Measurements from ENCODE around the gene TXLNB. TPM values are rescaled to one million over a fixed set of nuclear protein-coding genes. Genes with fewer than 3 reads are reported as not detected.

Gene TXLNB
- total RNA-seq, 1 experiment from 2014 or later, result 0.22 TPM

DNA sequence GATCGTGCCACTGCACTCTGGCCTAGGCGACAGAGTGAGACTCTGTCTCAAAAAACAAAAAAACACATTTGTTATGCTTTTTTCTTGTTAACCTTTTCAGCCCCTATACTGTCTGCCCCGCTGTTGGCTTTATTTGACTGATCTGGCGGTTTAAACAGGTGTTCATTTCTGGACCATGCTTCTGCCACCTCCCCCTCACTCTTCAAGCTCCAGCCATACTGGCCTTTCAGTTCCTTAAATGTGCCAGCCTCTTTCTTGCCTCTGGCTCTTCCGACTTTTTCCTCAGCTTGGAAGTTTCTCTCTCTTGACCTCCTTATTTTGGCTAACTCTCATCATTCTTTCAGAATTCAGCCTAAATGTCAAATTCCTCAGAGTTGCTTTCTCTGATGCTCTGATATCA lies 35.2 kb upstream of the TXLNB start:
- H3K36me3 ChIP-seq (ENCODE audit: low read depth, low read length), result no peaks in the 10 kb centered on the region
- H3K27ac ChIP-seq (ENCODE audit: low read length), result no peak overlapping the region
- no peak for ATAC-seq
- no peaks in the 10 kb centered on the region for H3K27me3 ChIP-seq (ENCODE audit: low read length)
- intact Hi-C loops (cut with micrococcal nuclease), result no loop called here
- H3K4me2 ChIP-seq (ENCODE audit: low read length), result no peak overlapping the region
- DNase-seq, result no peak
- no peaks in the 10 kb centered on the region for H4K20me1 ChIP-seq (ENCODE audit: low read length)
- H3F3A ChIP-seq (ENCODE audit: low read length, unreplicated experiment), result no peaks in the 10 kb centered on the region
- BruUV-seq (replicated peaks), result no TSS peak
- CTCF ChIA-PET, result interaction anchor here (0.8 kb wide), 1 partner anchor 108 kb away, joined by 4 read pairs; no protein-coding TSS in a partner anchor
- no peak overlapping the region for H3K4me3 ChIP-seq (ENCODE audit: low read length)
- no peaks in the 10 kb centered on the region for H3K79me2 ChIP-seq (ENCODE audit: low read length)
- H3K4me1 ChIP-seq (ENCODE audit: insufficient read depth, low read length), result peaks cover 9% of the 10 kb centered on the region; the same call in 1 of the 2 replicates
- POLR2A ChIA-PET (ENCODE audit: unreplicated experiment), result no interaction called here
- TF ChIP-seq, protein P1, sequence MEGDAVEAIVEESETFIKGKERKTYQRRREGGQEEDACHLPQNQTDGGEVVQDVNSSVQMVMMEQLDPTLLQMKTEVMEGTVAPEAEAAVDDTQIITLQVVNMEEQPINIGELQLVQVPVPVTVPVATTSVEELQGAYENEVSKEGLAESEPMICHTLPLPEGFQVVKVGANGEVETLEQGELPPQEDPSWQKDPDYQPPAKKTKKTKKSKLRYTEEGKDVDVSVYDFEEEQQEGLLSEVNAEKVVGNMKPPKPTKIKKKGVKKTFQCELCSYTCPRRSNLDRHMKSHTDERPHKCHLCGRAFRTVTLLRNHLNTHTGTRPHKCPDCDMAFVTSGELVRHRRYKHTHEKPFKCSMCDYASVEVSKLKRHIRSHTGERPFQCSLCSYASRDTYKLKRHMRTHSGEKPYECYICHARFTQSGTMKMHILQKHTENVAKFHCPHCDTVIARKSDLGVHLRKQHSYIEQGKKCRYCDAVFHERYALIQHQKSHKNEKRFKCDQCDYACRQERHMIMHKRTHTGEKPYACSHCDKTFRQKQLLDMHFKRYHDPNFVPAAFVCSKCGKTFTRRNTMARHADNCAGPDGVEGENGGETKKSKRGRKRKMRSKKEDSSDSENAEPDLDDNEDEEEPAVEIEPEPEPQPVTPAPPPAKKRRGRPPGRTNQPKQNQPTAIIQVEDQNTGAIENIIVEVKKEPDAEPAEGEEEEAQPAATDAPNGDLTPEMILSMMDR (conservative IDR thresholded peaks at IDR 0.05; ENCODE audit: low read depth, low read length), result no peak
- no peak for TF ChIP-seq EZH2 (IDR thresholded peaks at IDR 0.05; ENCODE audit: low read length, unreplicated experiment)
- TF ChIP-seq EZH2phosphoT487 (IDR thresholded peaks at IDR 0.05; ENCODE audit: borderline replicate concordance, low read length), result no peak
- no peaks in the 10 kb centered on the region for H3K9me3 ChIP-seq (ENCODE audit: low read length)
- no peaks in the 10 kb centered on the region for H3K9me2 ChIP-seq (replicated peaks; ENCODE audit: low read length)
- H3K9ac ChIP-seq (ENCODE audit: low read length), result no peak overlapping the region
- no peak overlapping the region for H2AFZ ChIP-seq (ENCODE audit: low read length)

DNA sequence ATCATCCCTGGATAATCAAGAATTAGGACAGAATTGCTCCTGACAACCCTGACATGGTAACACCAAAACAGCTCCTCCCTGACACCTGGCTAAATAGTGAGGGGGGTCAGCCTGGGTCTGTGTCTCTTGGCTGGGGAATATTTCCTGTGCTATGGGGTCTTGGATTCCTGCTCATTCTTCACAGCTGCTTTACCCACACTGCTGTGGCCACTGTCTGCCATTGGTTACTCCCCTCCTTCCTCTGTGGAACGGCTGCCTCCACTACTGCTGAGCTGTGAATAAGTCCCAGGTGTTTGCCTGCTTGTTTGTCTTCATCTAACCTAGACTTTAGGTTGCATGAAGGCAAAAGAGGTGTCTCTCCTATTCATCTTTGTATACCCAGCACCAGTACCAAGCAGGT lies 33.9 kb upstream of the TXLNB start:
- intact Hi-C loops (cut with micrococcal nuclease), result loop anchor here (2.0 kb wide), 1 partner anchor 61 kb away; no protein-coding TSS in a partner anchor
- H3K9me2 ChIP-seq (replicated peaks; ENCODE audit: low read length), result no peaks in the 10 kb centered on the region
- H3K27me3 ChIP-seq (ENCODE audit: low read length), result no peaks in the 10 kb centered on the region
- peaks cover 9% of the 10 kb centered on the region; the same call in 1 of the 2 replicates for H3K4me1 ChIP-seq (ENCODE audit: insufficient read depth, low read length)
- H3K4me3 ChIP-seq (ENCODE audit: low read length), result no peak overlapping the region
- no TSS peak for BruUV-seq (replicated peaks)
- no peak overlapping the region for H3K9ac ChIP-seq (ENCODE audit: low read length)
- H3F3A ChIP-seq (ENCODE audit: low read length, unreplicated experiment), result no peaks in the 10 kb centered on the region
- no peaks in the 10 kb centered on the region for H3K79me2 ChIP-seq (ENCODE audit: low read length)
- no peaks in the 10 kb centered on the region for H3K9me3 ChIP-seq (ENCODE audit: low read length)
- POLR2A ChIA-PET (ENCODE audit: unreplicated experiment), result no interaction called here
- no peak overlapping the region for H3K4me2 ChIP-seq (ENCODE audit: low read length)
- ATAC-seq (no peak), DNase-seq (no peak)
- H3K36me3 ChIP-seq (ENCODE audit: low read depth, low read length), result no peaks in the 10 kb centered on the region
- no peak overlapping the region for H2AFZ ChIP-seq (ENCODE audit: low read length)
- CTCF ChIA-PET, result no interaction called here
- no peaks in the 10 kb centered on the region for H4K20me1 ChIP-seq (ENCODE audit: low read length)
- H3K27ac ChIP-seq (ENCODE audit: low read length), result no peak overlapping the region
- no peak for TF ChIP-seq EZH2phosphoT487 (IDR thresholded peaks at IDR 0.05; ENCODE audit: borderline replicate concordance, low read length)
- no peak for TF ChIP-seq EZH2 (IDR thresholded peaks at IDR 0.05; ENCODE audit: low read length, unreplicated experiment)
- TF ChIP-seq, protein P1 (conservative IDR thresholded peaks at IDR 0.05; ENCODE audit: low read depth, low read length), result no peak

DNA sequence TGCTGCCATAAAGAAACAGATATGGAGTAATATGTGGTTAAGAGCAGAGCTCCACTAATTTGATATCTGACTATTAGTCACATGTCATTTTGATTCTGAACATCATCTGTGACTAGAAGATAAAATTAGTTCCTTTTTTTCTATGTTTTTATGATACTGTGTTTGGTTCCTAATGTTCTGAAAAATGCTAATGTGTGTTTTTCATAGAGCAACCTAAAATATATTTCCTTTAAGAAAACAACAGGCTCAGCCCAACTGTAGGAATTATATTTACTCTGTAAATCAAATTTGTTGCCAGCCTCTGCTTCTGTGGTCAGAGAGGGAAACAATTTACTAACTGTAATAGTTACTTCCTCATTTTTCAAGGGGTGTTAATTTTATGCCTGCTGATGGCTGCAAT lies 33.3 kb upstream of the TXLNB start:
- H3K4me1 ChIP-seq (ENCODE audit: insufficient read depth, low read length), result peaks cover 9% of the 10 kb centered on the region; the same call in 1 of the 2 replicates
- H3K9ac ChIP-seq (ENCODE audit: low read length), result no peak overlapping the region
- H3K4me3 ChIP-seq (ENCODE audit: low read length), result no peak overlapping the region
- CTCF ChIA-PET, result no interaction called here
- no peak overlapping the region for H3K27ac ChIP-seq (ENCODE audit: low read length)
- ATAC-seq, result no peak
- H3K79me2 ChIP-seq (ENCODE audit: low read length), result no peaks in the 10 kb centered on the region
- BruUV-seq (replicated peaks), result no TSS peak
- H3K36me3 ChIP-seq (ENCODE audit: low read depth, low read length), result no peaks in the 10 kb centered on the region
- no peaks in the 10 kb centered on the region for H3K9me2 ChIP-seq (replicated peaks; ENCODE audit: low read length)
- H3K4me2 ChIP-seq (ENCODE audit: low read length), result no peak overlapping the region
- no peaks in the 10 kb centered on the region for H3K9me3 ChIP-seq (ENCODE audit: low read length)
- POLR2A ChIA-PET (ENCODE audit: unreplicated experiment), result no interaction called here
- no peak for DNase-seq
- no peaks in the 10 kb centered on the region for H3K27me3 ChIP-seq (ENCODE audit: low read length)
- intact Hi-C loops (cut with micrococcal nuclease), result loop anchor here (2.0 kb wide), 1 partner anchor 60 kb away; no protein-coding TSS in a partner anchor
- H4K20me1 ChIP-seq (ENCODE audit: low read length), result no peaks in the 10 kb centered on the region
- H2AFZ ChIP-seq (ENCODE audit: low read length), result no peak overlapping the region
- H3F3A ChIP-seq (ENCODE audit: low read length, unreplicated experiment), result no peaks in the 10 kb centered on the region
- TF ChIP-seq EZH2 (IDR thresholded peaks at IDR 0.05; ENCODE audit: low read length, unreplicated experiment) (no peak), EZH2phosphoT487 (IDR thresholded peaks at IDR 0.05; ENCODE audit: borderline replicate concordance, low read length) (no peak)
- TF ChIP-seq, protein P1 (conservative IDR thresholded peaks at IDR 0.05; ENCODE audit: low read depth, low read length), result no peak

Measured in PC-3 (cell line).